Activated CD8-positive, alpha-beta memory T cell treated with anti-CD3 and anti-CD28 coated beads, Interleukin-2, amount 10 ng/mL, durations not matched to agents 7 days and 5 days (primary cell): ENCODE measurements around the gene TJP1. TPM values are rescaled to one million over a fixed set of nuclear protein-coding genes. Genes with fewer than 3 reads are reported as not detected.

Source experiments
- ATAC-seq: fragments of 150-1000 bp; cut with Tn5 transposase; one replicate; pipeline ENCODE4 v1.10.0; 2021; ENCODE audit warnings: moderate library complexity
- CTCF ChIA-PET: fragments of 350-600 bp; sonication (Branson Sonifier 250); formaldehyde crosslinking; loops from one replicate; lab custom pipeline; 2021; ENCODE audit warnings: antibody characterized with exemption; lab: Charles Lee
- DNase-seq: peaks from one replicate; pipeline ENCODE4 v3.0.0-alpha.2; 2020
- H3K27ac Mint-ChIP-seq: one replicate; pipeline ENCODE4 v1.8.0; 2021; ENCODE audit warnings: mild to moderate bottlenecking, mixed read lengths
- H3K27me3 Mint-ChIP-seq: one replicate; pipeline ENCODE4 v1.8.0; 2021; ENCODE audit warnings: mixed read lengths
- H3K36me3 Mint-ChIP-seq: one replicate; pipeline ENCODE4 v1.8.0; 2021; ENCODE audit warnings: mild to moderate bottlenecking, mixed read lengths
- H3K4me1 Mint-ChIP-seq: one replicate; pipeline ENCODE4 v1.8.0; 2021; ENCODE audit warnings: mixed read lengths
- H3K4me3 Mint-ChIP-seq: one replicate; pipeline ENCODE4 v1.8.0; 2021; ENCODE audit warnings: mild to moderate bottlenecking, moderate library complexity, mixed read lengths
- H3K9me3 Mint-ChIP-seq: one replicate; pipeline ENCODE4 v1.8.0; 2022; ENCODE audit warnings: low read depth, mixed read lengths
- total RNA-seq, 2 experiments: library from RNA; stranded (reverse); gene quantifications; one replicate each; pipeline ENCODE4 v1.2.3, GENCODE V29; 2021

The TJP1 gene
- total RNA-seq, 2 experiments from 2014 or later, result not detected

DNA sequence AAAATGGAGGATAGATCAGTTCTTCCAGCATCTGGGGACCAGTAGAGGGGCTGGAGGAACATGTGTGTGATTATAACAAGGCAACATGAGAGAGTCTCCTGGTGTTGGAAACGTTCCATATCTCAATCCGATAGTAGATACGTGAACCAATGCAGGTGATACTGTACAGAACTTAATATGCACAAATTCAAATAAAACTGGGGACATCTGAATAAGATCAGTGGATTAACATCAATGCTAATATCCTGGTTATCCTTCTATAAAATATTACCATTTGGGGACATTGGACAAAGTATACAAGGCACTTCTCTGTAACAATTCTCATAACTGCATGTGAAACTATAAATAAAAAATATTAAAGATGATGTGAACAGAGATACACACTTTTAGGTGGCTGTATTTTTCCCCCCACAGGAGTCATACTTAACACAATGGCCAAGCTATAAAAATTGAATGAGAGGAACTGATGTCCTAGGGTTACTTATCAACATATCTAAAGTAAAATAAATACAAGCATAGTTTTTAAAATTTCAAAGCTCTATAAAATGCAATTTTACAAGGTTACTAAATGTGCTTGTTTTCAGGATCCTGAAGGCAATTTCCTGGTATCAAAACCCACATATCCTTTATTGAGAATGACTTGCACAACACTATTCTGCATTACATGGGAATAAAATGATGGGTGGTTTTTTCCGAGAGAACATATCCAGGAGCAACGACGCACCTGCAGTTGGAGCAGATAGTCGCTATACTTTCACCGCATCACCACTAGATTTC is 31.1 kb upstream of the TJP1 start:
- CTCF ChIA-PET, result no interaction called here
- no peaks in the 10 kb centered on the region for H3K36me3 Mint-ChIP-seq

DNA sequence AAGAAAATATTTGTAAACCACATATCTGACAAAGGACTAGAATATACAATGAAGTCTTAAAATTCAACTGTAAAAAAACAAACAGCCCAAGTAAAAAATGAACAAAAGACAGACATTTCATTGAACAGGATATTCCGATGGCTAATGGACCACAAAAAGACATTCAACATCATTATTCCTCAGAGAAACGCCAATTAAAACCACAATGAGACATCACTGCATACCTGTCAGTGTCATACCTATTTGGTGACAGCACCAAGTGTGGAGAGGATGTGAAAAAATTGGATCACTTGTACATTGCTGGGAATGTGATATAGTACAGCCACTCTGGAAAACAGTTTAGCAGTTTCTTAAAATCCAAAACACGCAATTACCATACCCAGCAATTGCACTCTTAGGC is 29.9 kb upstream of the TJP1 start:
- DNase-seq (no peak), ATAC-seq (no peak)
- no peaks in the 10 kb centered on the region for H3K36me3 Mint-ChIP-seq
- H3K27me3 Mint-ChIP-seq, result no peaks in the 10 kb centered on the region
- CTCF ChIA-PET, result no interaction called here
- no peaks in the 10 kb centered on the region for H3K4me1 Mint-ChIP-seq
- H3K27ac Mint-ChIP-seq, result no peak overlapping the region
- H3K9me3 Mint-ChIP-seq, result peaks cover 4% of the 10 kb centered on the region
- no peak overlapping the region for H3K4me3 Mint-ChIP-seq

More for the DNA sequence above, 31.1 kb upstream of the TJP1 start:
- no peaks in the 10 kb centered on the region for H3K27me3 Mint-ChIP-seq
- DNase-seq, result no peak
- no peak overlapping the region for H3K27ac Mint-ChIP-seq
- no peaks in the 10 kb centered on the region for H3K4me1 Mint-ChIP-seq
- ATAC-seq, result no peak
- no peak overlapping the region for H3K4me3 Mint-ChIP-seq
- H3K9me3 Mint-ChIP-seq, result no peaks in the 10 kb centered on the region

DNA sequence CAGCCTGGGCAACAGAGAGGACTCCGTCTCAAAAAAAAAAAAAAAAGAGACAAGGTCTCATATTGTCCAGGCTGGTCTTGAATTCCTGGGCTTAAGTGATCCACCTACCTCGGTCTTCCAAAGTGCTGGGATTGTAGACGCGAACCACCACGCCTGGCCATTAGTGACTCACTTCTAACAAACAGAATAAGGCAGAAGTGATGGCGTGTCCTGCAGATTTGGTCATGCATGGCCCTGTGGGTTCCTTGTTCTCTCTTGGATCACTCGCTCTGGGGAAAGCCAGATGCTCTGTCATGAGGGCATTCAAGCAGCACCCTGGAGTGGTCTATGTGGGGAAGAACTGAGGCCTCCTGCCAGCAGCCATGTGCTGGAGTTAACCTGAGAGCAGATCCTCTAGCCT is 27.4 kb upstream of the TJP1 start:
- ATAC-seq (no peak), DNase-seq (no peak)
- Mint-ChIP-seq H3K9me3 (peaks cover 12% of the 10 kb centered on the region), H3K27ac (no peak overlapping the region), H3K4me3 (no peak overlapping the region), H3K36me3 (no peaks in the 10 kb centered on the region), H3K27me3 (no peaks in the 10 kb centered on the region), H3K4me1 (no peaks in the 10 kb centered on the region)
- CTCF ChIA-PET, result no interaction called here

DNA sequence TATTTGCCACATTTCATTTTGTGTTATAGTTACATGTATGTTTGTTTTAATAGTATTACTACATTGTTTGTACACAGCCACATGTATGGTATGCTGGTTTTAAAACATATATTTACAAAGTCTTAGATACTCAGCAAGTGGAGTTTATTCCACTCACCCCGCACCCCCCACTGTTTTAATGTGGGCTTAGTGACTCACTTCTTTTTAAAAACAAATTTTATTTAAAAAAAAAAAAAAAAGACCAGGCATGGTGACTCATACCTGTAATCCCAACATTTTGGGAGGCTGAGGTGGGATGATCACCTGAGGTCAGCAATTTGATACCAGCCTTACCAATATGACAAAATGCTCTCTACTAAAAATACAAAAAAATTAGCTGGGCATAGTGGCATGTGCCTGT is 26.9 kb upstream of the TJP1 start:
- Mint-ChIP-seq H3K27me3 (no peaks in the 10 kb centered on the region), H3K4me1 (no peaks in the 10 kb centered on the region), H3K4me3 (no peak overlapping the region), H3K9me3 (peaks cover 12% of the 10 kb centered on the region), H3K36me3 (no peaks in the 10 kb centered on the region), H3K27ac (no peak overlapping the region)
- no peak for DNase-seq
- ATAC-seq, result no peak
- CTCF ChIA-PET, result no interaction called here

DNA sequence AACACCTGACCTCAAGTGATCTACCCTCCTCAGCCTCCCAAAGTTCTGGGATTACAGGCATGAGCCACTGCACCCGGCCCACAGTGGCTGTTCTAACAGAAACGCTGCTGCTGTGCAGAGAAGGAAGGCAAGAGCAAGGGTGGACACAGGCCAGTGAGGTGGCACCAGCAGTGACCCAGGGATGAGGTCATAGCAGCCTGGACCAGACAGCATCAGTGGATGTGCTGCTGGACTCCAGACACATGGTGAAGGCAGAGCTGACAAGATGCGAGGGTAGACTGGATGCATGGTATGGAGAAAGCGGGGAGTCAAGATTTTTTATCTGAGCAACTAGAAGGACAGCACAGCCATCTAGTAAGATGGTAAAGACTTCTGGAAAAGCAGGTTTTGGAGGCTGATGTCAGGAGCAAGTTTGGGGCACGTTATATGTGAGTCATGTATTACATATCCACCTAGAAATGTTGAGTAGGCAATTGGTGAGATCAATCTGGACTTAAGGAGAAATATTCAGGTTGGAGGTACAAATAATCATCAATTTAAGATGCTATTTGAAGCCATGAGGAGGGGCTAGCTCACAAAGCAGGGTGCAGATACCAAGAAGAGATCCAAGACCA is 22.1 kb upstream of the TJP1 start:
- Mint-ChIP-seq H3K4me1 (no peaks in the 10 kb centered on the region), H3K27me3 (peaks cover 7% of the 10 kb centered on the region), H3K4me3 (no peak overlapping the region), H3K27ac (no peak overlapping the region), H3K36me3 (no peaks in the 10 kb centered on the region), H3K9me3 (peaks cover 12% of the 10 kb centered on the region)
- CTCF ChIA-PET, result no interaction called here
- ATAC-seq (no peak), DNase-seq (no peak)

DNA sequence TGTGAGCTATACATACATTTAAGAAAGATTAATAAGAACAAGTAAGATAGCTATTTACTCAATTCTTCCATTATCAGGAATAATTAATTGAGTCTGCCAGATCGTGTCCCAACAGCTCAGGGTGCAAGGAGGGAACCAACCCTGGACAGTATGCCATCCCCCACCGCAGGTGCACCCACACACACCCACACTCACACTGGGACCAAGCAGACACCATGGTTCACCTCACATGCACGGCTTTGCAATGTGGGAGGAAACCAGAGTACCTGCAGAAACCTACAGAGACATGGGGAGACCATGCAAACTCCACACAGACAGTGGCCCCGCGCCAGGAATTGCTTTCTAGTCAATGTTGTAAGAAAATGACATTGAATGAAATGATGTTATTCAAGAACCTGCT is 20.0 kb upstream of the TJP1 start:
- CTCF ChIA-PET, result no interaction called here
- Mint-ChIP-seq H3K27me3 (peaks cover 10% of the 10 kb centered on the region), H3K27ac (no peak overlapping the region), H3K4me3 (no peak overlapping the region), H3K4me1 (no peaks in the 10 kb centered on the region), H3K36me3 (no peaks in the 10 kb centered on the region), H3K9me3 (peaks cover 9% of the 10 kb centered on the region)
- DNase-seq (no peak), ATAC-seq (no peak)

DNA sequence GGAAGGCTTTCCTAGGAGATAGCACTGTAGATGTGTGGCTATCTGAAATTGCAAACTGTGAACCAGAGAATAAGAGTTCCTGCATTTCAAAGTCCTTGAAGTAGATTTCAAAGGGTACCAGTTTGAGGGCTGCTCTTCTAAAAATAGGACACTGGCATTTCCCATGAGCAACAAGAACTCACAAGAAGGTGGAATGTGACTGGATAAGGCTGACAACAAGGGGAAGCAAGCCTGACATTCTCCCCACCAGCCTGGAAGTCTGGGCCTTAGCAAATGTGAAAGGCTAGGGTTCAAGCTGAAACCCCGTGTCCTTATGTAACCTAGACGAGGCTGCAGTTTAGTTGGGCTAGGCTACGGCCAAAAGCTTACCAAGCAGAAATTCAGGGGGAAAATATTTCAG is 18.7 kb upstream of the TJP1 start:
- Mint-ChIP-seq H3K36me3 (no peaks in the 10 kb centered on the region), H3K27me3 (peaks cover 12% of the 10 kb centered on the region), H3K27ac (no peak overlapping the region)

DNA sequence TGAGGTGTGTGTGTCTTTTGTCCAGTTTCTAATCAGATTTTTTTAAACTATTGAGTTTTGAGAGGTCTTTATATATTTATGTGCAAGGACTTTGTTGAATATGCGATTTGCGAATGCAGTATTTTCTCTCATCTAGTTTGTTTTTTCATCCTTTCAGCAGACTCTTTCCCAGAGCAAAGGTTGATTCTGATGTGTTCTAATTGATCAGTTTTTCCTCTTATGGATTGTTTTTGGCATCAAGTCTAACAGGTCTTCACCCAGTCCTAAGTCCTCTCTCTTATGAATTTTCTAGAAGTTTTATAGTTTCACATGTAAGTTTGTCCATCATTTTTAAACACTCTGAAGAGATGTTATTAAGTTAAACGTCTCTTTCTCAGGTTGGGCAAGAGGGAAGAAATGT is 17.8 kb upstream of the TJP1 start:
- Mint-ChIP-seq H3K4me1 (no peaks in the 10 kb centered on the region), H3K9me3 (no peaks in the 10 kb centered on the region), H3K27me3 (peaks cover 17% of the 10 kb centered on the region), H3K4me3 (no peak overlapping the region), H3K36me3 (no peaks in the 10 kb centered on the region), H3K27ac (no peak overlapping the region)
- DNase-seq (no peak), ATAC-seq (no peak)
- CTCF ChIA-PET, result no interaction called here

More for the DNA sequence above, 18.7 kb upstream of the TJP1 start:
- DNase-seq, result no peak
- Mint-ChIP-seq H3K4me1 (no peaks in the 10 kb centered on the region), H3K4me3 (no peak overlapping the region), H3K9me3 (peaks cover 4% of the 10 kb centered on the region)
- ATAC-seq, result no peak
- CTCF ChIA-PET, result no interaction called here

DNA sequence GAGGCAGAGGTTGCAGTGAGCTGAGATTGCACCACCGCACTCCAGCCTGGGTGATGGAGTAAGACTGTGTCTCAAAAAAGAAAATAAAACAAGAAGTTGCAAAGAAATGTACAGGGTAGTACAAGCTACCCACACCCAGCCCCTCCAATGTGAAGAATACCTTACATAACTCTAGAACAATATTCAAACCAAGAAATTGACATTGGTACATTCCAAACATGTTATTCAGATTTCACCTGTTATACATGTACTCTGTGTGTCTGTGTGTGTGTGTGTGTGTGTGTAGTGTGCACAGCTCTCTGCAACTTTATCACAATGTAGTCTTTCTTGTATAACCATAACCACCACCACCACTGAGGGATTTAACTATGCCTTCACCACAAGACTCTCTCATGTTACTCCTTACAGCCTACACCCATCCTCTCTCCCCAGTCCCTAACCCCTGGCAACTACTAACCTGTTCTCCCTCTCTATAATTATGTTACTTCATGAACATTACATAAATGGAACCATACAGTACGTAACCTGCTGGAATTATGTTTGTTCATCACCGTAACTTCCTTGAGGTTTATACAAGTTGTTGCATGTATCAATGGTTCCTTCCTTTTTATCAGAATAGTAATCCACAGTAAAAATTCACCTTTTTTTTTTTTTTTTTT is 16.2 kb upstream of the TJP1 start:
- H3K9me3 Mint-ChIP-seq, result no peaks in the 10 kb centered on the region
- no peaks in the 10 kb centered on the region for H3K4me1 Mint-ChIP-seq
- H3K27ac Mint-ChIP-seq, result no peak overlapping the region
- H3K27me3 Mint-ChIP-seq, result peaks cover 19% of the 10 kb centered on the region
- DNase-seq (no peak), ATAC-seq (no peak)
- CTCF ChIA-PET, result no interaction called here
- H3K36me3 Mint-ChIP-seq, result no peaks in the 10 kb centered on the region
- H3K4me3 Mint-ChIP-seq, result no peak overlapping the region

DNA sequence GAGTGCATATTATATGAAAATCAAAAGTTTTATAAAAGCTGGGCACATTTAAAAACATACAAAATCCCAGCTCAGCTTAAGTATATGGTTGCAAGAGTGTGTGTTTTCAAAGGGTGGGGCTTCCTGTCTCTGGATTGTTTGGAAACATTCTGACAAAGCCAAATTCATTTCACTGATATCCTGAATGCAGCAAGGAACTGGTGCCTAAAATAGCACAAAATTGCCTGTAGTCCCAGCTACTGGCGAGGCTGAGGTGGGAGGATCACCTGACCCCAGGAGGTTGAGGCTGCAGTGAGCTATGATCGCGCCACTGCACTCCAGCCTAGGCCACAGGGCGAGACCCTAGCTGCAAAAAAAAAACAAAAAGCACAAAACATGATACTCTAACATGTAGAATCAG is 13.0 kb upstream of the TJP1 start:
- Mint-ChIP-seq H3K4me3 (no peak overlapping the region), H3K36me3 (no peaks in the 10 kb centered on the region), H3K4me1 (no peaks in the 10 kb centered on the region), H3K27ac (no peak overlapping the region), H3K9me3 (no peaks in the 10 kb centered on the region), H3K27me3 (peaks cover 41% of the 10 kb centered on the region)
- DNase-seq (no peak), ATAC-seq (no peak)
- CTCF ChIA-PET, result no interaction called here

DNA sequence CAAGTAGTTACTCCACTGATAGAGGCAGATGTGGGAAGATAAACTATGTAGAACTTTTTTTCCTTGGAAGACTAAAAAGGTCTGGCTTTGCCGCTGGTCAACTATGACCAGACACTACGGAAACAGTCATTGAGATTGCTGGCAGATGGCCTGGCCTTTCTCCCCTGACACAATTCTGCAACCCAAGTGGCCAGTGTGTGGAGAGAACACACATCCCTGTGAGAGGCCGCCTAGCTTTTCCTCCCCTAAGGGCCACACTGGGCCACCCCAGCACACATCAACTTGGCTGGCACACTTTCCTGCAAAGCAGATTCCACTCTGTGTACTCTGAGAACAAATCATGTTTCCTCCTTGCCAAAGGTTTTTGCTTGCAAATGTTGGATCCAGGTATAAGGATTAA is 10.4 kb upstream of the TJP1 start:
- H3K4me1 Mint-ChIP-seq, result no peaks in the 10 kb centered on the region
- no peak overlapping the region for H3K27ac Mint-ChIP-seq
- no peak overlapping the region for H3K4me3 Mint-ChIP-seq
- ATAC-seq, result no peak
- CTCF ChIA-PET, result no interaction called here
- no peaks in the 10 kb centered on the region for H3K9me3 Mint-ChIP-seq
- DNase-seq, result no peak
- peaks cover 46% of the 10 kb centered on the region for H3K27me3 Mint-ChIP-seq
- no peaks in the 10 kb centered on the region for H3K36me3 Mint-ChIP-seq

DNA sequence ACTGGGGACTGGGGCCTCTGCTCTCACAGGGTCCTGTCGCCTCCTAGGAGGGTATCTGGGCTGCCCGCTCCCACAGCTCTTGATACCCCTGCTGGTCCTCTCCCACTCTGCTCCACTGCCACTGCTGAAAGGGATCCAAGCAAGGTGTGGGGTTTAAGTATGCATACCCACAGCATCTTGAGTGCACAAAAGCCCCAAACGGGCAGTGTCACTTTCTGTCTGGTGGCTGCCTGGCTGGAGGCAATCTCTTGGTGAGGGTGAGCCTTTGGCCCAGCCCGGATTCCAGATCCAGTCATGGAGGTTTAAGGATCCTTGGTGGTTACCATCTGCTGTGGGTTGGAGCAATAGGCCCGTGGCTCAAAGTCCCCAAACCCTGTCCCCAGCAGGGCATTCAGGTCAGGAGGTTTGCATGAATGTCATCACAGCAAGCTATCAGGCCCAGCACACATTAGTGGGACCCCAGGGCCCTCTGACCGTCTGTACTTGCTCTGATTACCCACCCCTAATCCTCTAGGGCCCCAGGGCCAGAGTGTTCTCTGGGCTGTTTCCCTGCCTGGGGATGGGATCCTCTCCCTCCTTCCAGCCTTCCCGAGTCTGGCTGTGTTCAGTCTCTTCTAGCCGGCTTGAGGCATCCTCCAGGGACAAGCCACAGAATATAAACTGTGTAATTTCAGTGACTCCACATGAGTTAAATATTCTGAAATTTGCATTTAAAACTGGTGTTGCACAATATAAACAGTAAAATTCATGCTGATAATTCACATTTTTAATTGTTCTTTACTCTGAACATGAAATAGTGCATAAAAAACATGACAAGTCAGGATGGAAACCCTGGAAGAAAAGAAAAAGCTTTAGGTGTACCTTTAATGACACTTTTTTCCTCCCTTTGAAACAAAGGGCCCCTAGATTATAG is 4.9 kb upstream of the TJP1 start:
- ATAC-seq (no peak), DNase-seq (no peak)
- peaks cover 9% of the 10 kb centered on the region for H3K36me3 Mint-ChIP-seq
- no peak overlapping the region for H3K27ac Mint-ChIP-seq
- H3K9me3 Mint-ChIP-seq, result peaks cover 3% of the 10 kb centered on the region
- CTCF ChIA-PET, result no interaction called here
- H3K27me3 Mint-ChIP-seq, result peaks cover 65% of the 10 kb centered on the region
- no peak overlapping the region for H3K4me3 Mint-ChIP-seq
- H3K4me1 Mint-ChIP-seq, result peaks cover 15% of the 10 kb centered on the region

DNA sequence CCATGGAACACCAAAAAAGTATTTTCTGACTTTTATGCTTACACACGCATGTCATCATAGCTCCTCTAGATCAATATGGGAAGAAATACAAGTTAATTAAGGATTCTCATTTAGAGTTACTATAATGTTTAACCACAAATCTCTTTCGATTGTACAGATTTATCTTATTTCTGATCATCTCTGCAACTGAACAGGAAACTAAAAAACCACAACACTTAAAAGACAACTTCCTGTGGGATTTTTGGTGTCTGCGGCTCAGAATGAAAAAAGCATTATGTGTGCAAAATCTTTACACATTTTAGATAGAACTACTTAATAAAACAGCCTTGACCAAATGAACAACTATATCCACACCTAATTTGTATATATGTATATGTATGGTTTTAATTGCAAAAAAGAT is 3.0 kb upstream of the TJP1 start:
- Mint-ChIP-seq H3K27me3 (peaks cover 62% of the 10 kb centered on the region), H3K9me3 (peaks cover 3% of the 10 kb centered on the region), H3K36me3 (peaks cover 11% of the 10 kb centered on the region), H3K4me1 (peaks cover 18% of the 10 kb centered on the region), H3K4me3 (no peak overlapping the region), H3K27ac (peak overlapping the region; percentile 68)
- DNase-seq, result peak; percentile 54
- CTCF ChIA-PET, result no interaction called here
- no peak for ATAC-seq
